Neural cell (in vitro differentiated cells): Measurements from ENCODE around the gene NSF.
"Not testable (repeated sequence)": the region's sequence is repeated elsewhere in the genome, so short reads cannot be mapped to it uniquely, and the experiment has no call there.

Experiments
- EP300 ChIP-seq: fragments of 450-650 bp; conservative IDR thresholded peaks from 2 replicates; pipeline ENCODE4 v1.6.1; 2014; ENCODE audit warnings: antibody characterized with exemption, mild to moderate bottlenecking, moderate library complexity; ENCODE audit not compliant: poor library complexity, severe bottlenecking
- TF ChIP-seq, protein P1 (sequence below): fragments of 450-650 bp; IDR thresholded peaks from 2 replicates; pipeline ENCODE4 v1.5.1; 2014; ENCODE audit warnings: antibody characterized with exemption, mild to moderate bottlenecking, moderate library complexity; ENCODE audit not compliant: poor library complexity, severe bottlenecking

DNA sequence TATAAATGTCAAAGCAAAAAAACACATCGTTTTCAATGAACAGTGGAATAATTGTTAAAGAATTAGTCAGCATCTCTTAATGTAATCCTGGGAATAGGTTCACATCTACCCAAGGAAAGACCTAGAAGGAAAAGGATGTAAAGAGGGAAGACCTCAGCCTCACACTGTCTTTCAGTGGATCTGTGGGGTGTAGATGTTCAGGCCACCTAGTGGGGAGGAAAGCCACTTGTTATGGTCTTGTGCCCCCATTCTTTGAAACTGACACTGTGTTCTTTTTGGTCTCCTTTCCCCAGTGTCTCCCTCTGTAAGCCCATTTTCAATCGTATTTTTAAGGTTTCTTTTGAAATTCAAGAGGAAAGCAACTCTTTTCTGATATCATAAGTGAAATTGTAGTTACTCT is 56.8 kb downstream of the NSF start:
- TF ChIP-seq, protein P1, sequence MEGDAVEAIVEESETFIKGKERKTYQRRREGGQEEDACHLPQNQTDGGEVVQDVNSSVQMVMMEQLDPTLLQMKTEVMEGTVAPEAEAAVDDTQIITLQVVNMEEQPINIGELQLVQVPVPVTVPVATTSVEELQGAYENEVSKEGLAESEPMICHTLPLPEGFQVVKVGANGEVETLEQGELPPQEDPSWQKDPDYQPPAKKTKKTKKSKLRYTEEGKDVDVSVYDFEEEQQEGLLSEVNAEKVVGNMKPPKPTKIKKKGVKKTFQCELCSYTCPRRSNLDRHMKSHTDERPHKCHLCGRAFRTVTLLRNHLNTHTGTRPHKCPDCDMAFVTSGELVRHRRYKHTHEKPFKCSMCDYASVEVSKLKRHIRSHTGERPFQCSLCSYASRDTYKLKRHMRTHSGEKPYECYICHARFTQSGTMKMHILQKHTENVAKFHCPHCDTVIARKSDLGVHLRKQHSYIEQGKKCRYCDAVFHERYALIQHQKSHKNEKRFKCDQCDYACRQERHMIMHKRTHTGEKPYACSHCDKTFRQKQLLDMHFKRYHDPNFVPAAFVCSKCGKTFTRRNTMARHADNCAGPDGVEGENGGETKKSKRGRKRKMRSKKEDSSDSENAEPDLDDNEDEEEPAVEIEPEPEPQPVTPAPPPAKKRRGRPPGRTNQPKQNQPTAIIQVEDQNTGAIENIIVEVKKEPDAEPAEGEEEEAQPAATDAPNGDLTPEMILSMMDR: not testable (repeated sequence)
- TF ChIP-seq EP300: not testable (repeated sequence)
